ENCODE results near the gene ARMH3. TPM values are rescaled to one million over a fixed set of nuclear protein-coding genes. Genes with fewer than 3 reads are reported as not detected.
A peak's percentile ranks its signal among the peaks of the same experiment; 100 is the strongest.

The ARMH3 gene
- polyA plus RNA-seq, 1 experiment, result 19.8 TPM

GRCh38 chr10:102004376-102004775 is 51.6 kb downstream of the ARMH3 start:
- Histone ChIP-seq H3K4me3 (ENCODE audit: low read depth, low read length) (no peak overlapping the region), H3K9me3 (ENCODE audit: control insufficient read depth, insufficient read depth, low read length) (no peaks in the 10 kb centered on the region), H3K27me3 (ENCODE audit: control insufficient read depth, insufficient read depth, low read length) (no peaks in the 10 kb centered on the region), H3K27ac (ENCODE audit: low read depth, low read length) (no peak overlapping the region)
- ChIA-PET CTCF (interaction anchor here (0.6 to 1.9 kb wide), 6 partner anchors 11 to 216 kb away, joined by 4 to 14 read pairs (median 4); no protein-coding TSS in a partner anchor), POLR2A (no interaction called here)
- DNase-seq (ENCODE audit: low read depth, low spot score), result peak; percentile 24
- no peak for TF ChIP-seq CTCF (IDR thresholded peaks at IDR 0.05; ENCODE audit: low read depth, low read length)

- no peaks in the 10 kb centered on the region for H3K27me3 ChIP-seq (ENCODE audit: control insufficient read depth, insufficient read depth, low read length)
- no peak for TF ChIP-seq CTCF (IDR thresholded peaks at IDR 0.05; ENCODE audit: low read depth, low read length)
- CTCF ChIA-PET, result interaction anchor here (1.1 to 1.9 kb wide), 6 partner anchors 12 to 168 kb away, joined by 4 to 14 read pairs (median 4); no protein-coding TSS in a partner anchor
- no peaks in the 10 kb centered on the region for H3K9me3 ChIP-seq (ENCODE audit: control insufficient read depth, insufficient read depth, low read length)
- H3K27ac ChIP-seq (ENCODE audit: low read depth, low read length), result no peak overlapping the region
- DNase-seq (ENCODE audit: low read depth, low spot score), result no peak
- POLR2A ChIA-PET, result no interaction called here
- H3K4me3 ChIP-seq (ENCODE audit: low read depth, low read length), result no peak overlapping the region
Observed at GRCh38 chr10:102003541-102003940, 52.4 kb downstream of the ARMH3 start.

GRCh38 chr10:102001435-102002068 is 54.4 kb downstream of the ARMH3 start:
- CTCF ChIA-PET, result interaction anchor here (1.3 kb wide), 1 partner anchor 9 kb away, joined by 8 read pairs; no protein-coding TSS in a partner anchor
- no peak for DNase-seq (ENCODE audit: low read depth, low spot score)
- Histone ChIP-seq H3K27ac (ENCODE audit: low read depth, low read length) (no peak overlapping the region), H3K27me3 (ENCODE audit: control insufficient read depth, insufficient read depth, low read length) (no peaks in the 10 kb centered on the region), H3K4me3 (ENCODE audit: low read depth, low read length) (no peak overlapping the region), H3K9me3 (ENCODE audit: control insufficient read depth, insufficient read depth, low read length) (no peaks in the 10 kb centered on the region)
- POLR2A ChIA-PET, result no interaction called here
- no peak for TF ChIP-seq CTCF (IDR thresholded peaks at IDR 0.05; ENCODE audit: low read depth, low read length)

- ChIA-PET POLR2A (interaction anchor here (0.6 kb wide), 1 partner anchor 91 kb away, joined by 3 read pairs; no protein-coding TSS in a partner anchor), CTCF (interaction anchor here (0.6 to 3.7 kb wide), 6 partner anchors 12 to 161 kb away, joined by 3 to 27 read pairs (median 8); partner anchors contain the start of gene KCNIP2)
- no peak overlapping the region for H3K4me3 ChIP-seq (ENCODE audit: low read depth, low read length)
- no peaks in the 10 kb centered on the region for H3K27me3 ChIP-seq (ENCODE audit: control insufficient read depth, insufficient read depth, low read length)
- no peak for DNase-seq (ENCODE audit: low read depth, low spot score)
- TF ChIP-seq CTCF (IDR thresholded peaks at IDR 0.05; ENCODE audit: low read depth, low read length), result no peak
- H3K27ac ChIP-seq (ENCODE audit: low read depth, low read length), result no peak overlapping the region
- no peaks in the 10 kb centered on the region for H3K9me3 ChIP-seq (ENCODE audit: control insufficient read depth, insufficient read depth, low read length)
Observed at GRCh38 chr10:101997803-101998202, 58.2 kb downstream of the ARMH3 start.

- DNase-seq (ENCODE audit: low read depth, low spot score), result no peak
- ChIA-PET POLR2A (interaction anchor here (0.6 kb wide), 1 partner anchor 98 kb away, joined by 3 read pairs; no protein-coding TSS in a partner anchor), CTCF (interaction anchor here (1.0 to 3.7 kb wide), 4 partner anchors 14 to 154 kb away, joined by 4 to 27 read pairs (median 8); partner anchors contain the start of gene KCNIP2)
- no peak overlapping the region for H3K4me3 ChIP-seq (ENCODE audit: low read depth, low read length)
- peak overlapping the region; percentile 25 for H3K27ac ChIP-seq (ENCODE audit: low read depth, low read length)
- TF ChIP-seq CTCF (IDR thresholded peaks at IDR 0.05; ENCODE audit: low read depth, low read length), result no peak
- H3K9me3 ChIP-seq (ENCODE audit: control insufficient read depth, insufficient read depth, low read length), result no peaks in the 10 kb centered on the region
- no peaks in the 10 kb centered on the region for H3K27me3 ChIP-seq (ENCODE audit: control insufficient read depth, insufficient read depth, low read length)
Observed at GRCh38 chr10:101995451-101996063, 60.4 kb downstream of the ARMH3 start.
